GM04504 (cell line): ENCODE results near the gene DCPS.
"Not testable (repeated sequence)": the region's sequence is repeated elsewhere in the genome, so short reads cannot be mapped to it uniquely, and the experiment has no call there.

Experiments
- DNase-seq: peaks from one replicate; pipeline ENCODE4 v3.0.0-alpha.2; 2012; ENCODE audit warnings: low read depth

DCPS gene

GRCh38 chr11:126383339-126384335 is 79.8 kb downstream of the DCPS start:
- DNase-seq: no peak

- no peak for DNase-seq
Measured at GRCh38 chr11:126384449-126385070, 80.7 kb downstream of the DCPS start.

DNA sequence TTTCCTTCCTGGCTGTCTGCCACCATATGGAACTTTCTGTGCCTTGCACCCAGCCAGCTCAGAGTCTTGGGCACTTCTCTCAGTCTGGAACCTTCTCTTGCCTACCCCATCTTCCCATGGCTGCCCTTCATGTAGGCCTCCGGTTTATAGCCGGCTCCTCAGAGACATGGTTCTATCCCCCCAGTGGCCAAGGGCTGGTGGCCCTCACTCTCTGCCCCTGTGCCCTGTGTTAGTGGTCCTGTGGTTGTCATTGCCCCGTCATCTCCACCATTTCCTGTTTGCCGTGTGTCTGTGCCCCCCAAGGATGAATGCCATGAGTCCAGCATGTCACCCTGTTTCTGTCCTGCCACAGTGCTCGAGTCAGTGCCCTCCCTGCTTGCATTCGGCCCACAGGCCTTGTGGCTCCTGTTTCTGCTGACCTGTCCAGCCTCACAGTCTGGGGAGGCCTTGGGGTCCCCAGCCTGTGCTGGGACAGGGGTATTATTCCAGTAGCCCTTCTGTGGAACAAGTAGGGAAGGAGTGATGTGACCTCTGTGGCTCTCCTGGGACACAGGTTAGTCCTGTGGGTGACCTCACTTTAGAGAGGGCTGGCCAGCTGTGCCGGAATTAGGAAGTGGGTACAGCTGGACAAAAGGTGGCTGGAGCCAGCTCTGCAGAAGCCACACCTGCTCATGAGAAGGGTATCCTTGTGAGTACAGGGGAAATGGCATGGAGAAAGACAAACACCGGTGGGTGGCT is 82.3 kb downstream of the DCPS start:
- DNase-seq: no peak

GRCh38 chr11:126386729-126387071 is 82.8 kb downstream of the DCPS start:
- DNase-seq: not testable (repeated sequence)

DNA sequence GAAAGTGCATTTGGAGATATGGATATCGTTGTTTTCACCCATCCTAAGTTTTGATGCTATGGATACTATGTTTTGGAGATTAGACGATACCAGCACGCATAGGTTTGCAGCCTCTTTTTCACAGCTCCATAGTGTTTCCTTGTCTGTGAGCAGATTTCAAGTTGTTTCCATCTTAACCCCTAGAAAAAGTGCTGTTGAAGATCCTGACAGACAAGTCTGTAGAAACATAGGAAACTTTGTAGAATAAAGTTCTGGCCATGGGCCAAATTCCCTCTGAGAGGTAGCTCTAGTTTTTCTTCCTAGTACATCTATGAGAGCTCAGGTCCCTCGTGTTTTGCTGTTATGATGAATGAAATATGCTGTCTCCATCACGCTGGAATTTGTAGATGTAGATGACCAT is 84.0 kb downstream of the DCPS start:
- no peak for DNase-seq

GRCh38 chr11:126390272-126390867 is 86.5 kb downstream of the DCPS start:
- no peak for DNase-seq

DNA sequence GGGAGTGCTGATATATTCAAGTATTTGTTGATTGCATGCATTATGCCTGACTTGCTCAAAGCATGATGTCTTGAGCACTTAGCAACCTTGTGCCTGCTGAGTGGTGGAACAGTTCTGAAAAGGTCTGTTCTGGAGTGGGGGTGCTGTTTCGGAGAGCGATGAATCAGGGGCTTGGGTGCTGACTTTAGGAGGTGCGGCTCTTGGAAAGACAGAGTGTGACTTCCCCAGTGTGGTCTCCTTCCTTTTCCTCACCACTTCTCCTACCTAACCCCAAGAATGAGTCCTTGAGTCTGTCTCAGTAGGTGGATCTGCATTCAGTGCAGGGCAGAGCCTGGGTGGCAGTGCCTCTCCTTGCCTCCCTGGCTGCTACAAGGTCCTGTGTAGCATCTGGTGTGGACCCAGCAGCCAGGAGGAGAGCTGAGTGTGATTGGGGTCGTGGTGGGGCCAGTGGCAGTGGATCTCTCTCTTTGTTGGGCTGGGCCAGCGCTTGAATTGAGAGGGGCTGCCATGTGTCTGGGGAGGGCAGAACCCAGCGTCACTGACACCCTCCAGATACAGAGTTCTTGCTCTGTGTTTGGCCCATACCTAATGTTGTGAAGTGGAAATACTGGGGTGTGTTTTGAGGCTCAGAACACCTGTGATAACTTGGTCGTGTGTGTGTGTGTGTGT is 87.6 kb downstream of the DCPS start:
- no peak for DNase-seq

GRCh38 chr11:126391970-126392632 is 88.2 kb downstream of the DCPS start:
- DNase-seq: no peak

DNA sequence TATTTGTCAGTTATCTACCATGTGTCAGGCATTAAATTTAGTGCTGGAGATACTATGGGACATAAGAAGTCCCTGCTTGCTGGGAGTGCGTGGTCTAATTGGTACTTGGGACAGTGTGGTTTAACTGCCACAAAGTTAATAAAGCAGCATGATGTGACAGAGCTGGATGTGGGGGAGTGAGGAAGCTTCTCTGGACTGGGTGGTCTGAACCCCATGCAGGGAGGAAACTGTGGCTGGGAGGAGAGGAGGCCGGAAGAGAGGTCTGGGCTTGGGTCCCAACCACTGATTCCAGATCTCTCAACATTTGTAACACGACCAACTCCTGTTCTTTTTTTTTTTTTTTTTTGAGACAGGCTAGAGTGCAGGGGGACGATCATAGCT is 88.8 kb downstream of the DCPS start:
- DNase-seq: no peak

DNA sequence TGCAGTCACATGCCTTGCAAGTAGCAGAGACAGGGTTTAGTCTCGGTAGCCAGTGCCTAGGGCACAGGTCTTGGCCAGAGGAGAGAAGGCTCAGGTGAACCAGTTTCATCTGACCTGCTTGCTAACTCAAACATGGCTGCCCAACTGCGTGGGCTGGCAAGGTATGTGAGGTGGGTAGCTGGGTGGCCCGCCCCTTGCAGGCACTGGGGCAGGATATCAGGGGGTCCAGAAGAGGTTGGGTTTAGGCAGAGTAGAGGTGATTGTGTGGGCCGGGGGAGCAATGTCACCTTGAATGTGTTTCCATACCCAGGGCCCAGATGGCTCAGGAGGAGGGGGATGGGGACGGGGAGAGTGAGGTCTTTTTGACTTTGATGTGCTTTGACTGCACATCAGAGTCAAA is 89.3 kb downstream of the DCPS start:
- DNase-seq: no peak

GRCh38 chr11:126394036-126394435 is 90.2 kb downstream of the DCPS start:
- no peak for DNase-seq

DNA sequence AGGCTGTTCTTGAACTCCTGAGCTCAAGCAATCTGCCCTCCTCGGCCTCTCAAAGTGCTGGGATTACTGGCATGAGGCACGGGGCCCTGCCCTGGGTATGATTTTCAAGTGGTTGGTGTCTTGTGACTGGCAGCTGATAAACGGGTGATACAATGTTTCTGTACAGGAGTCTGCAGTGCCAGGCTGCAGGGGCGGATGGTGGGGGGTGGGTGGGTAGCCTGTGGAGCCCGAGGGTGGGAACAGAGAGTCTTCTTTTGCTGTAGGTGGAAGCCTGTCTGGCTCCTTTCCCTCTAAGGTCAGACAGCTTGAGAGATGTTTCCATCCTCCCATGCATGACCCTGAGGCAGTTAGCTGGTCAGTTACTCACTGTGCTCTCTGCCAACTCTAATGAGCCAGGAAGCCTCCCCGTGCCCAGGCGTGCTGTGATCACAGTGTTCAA is 90.8 kb downstream of the DCPS start:
- not testable (repeated sequence) for DNase-seq
